SK-N-MC (cell line): ENCODE data around the gene KLK11.

ENCODE experiments used
- EZH2 ChIP-seq: fragments of 200-600 bp; sonication (generic); IDR thresholded peaks from one replicate; pipeline ENCODE4 v1.6.1; 2017; ENCODE audit warnings: antibody characterized with exemption
- POLR2AphosphoS5 ChIP-seq: IDR thresholded peaks from 2 replicates; pipeline ENCODE4 v1.6.1; 2012; ENCODE audit warnings: mild to moderate bottlenecking, low read depth, low read length, borderline replicate concordance

DNA sequence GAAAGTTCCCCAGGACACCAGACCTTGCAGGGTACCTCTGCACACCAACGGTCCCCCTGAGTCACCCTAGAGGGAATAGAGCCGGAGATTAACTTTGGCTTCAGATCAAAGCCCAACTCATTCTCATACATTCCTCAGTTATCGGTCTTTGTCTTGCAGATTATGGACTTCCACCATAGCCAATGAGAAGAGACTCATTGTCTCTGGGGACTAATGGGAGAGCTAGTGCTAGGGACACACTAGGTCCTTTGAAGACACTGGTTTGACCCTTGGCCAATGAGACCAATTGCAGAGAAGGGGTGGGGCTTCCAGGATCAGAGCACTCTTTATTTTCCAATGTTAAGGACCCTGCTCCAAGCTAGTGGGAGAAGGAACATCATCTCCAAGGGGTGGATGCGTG is 48.8 kb downstream of the KLK11 start:
- TF ChIP-seq POLR2AphosphoS5 (no peak), EZH2 (no peak)
